IPS-18c (cell line): Measurements from ENCODE around the gene LRRFIP1.

Experiments used
- H3K4me3 ChIP-seq: 2 replicates; pipeline ENCODE4 v1.7.0; 2013; ENCODE audit warnings: low read depth, mild to moderate bottlenecking, low read length, moderate library complexity; ENCODE audit not compliant: insufficient read depth
- H3K9me3 ChIP-seq: one replicate; pipeline ENCODE4 v1.6.1; 2013; ENCODE audit warnings: mild to moderate bottlenecking, low read length, moderate library complexity; ENCODE audit not compliant: control insufficient read depth, insufficient read depth

LRRFIP1 gene

GRCh38 chr2:237612527-237613357 lies 14.6 kb upstream of the LRRFIP1 start:
- Histone ChIP-seq H3K4me3 (no peak overlapping the region), H3K9me3 (peaks cover under 1% of the 10 kb centered on the region)

- Histone ChIP-seq H3K9me3 (no peaks in the 10 kb centered on the region), H3K4me3 (no peak overlapping the region)
Observed at GRCh38 chr2:237613679-237614078, 13.7 kb upstream of the LRRFIP1 start.

- H3K4me3 ChIP-seq = no peak overlapping the region
- no peaks in the 10 kb centered on the region for H3K9me3 ChIP-seq
Observed at GRCh38 chr2:237614151-237614720, 13.2 kb upstream of the LRRFIP1 start.

GRCh38 chr2:237615631-237616249 lies 11.6 kb upstream of the LRRFIP1 start:
- H3K4me3 ChIP-seq = no peak overlapping the region
- H3K9me3 ChIP-seq = no peaks in the 10 kb centered on the region

GRCh38 chr2:237616373-237616733 lies 11.0 kb upstream of the LRRFIP1 start:
- Histone ChIP-seq H3K4me3 (no peak overlapping the region), H3K9me3 (no peaks in the 10 kb centered on the region)

- H3K9me3 ChIP-seq = no peaks in the 10 kb centered on the region
Observed at GRCh38 chr2:237616734-237617586, 10.4 kb upstream of the LRRFIP1 start.

GRCh38 chr2:237617587-237617982 lies 9.8 kb upstream of the LRRFIP1 start:
- Histone ChIP-seq H3K4me3 (no peak overlapping the region), H3K9me3 (no peaks in the 10 kb centered on the region)

More at GRCh38 chr2:237616734-237617586, 10.4 kb upstream of the LRRFIP1 start:
- H3K4me3 ChIP-seq = no peak overlapping the region

- Histone ChIP-seq H3K4me3 (no peak overlapping the region), H3K9me3 (no peaks in the 10 kb centered on the region)
Observed at GRCh38 chr2:237618449-237618848, 8.9 kb upstream of the LRRFIP1 start.

- no peak overlapping the region for H3K4me3 ChIP-seq
- peaks cover 2% of the 10 kb centered on the region for H3K9me3 ChIP-seq
Observed at GRCh38 chr2:237623428-237624403, 3.7 kb upstream of the LRRFIP1 start.

GRCh38 chr2:237624565-237624964 lies 2.8 kb upstream of the LRRFIP1 start:
- no peak overlapping the region for H3K4me3 ChIP-seq
- peaks cover 2% of the 10 kb centered on the region for H3K9me3 ChIP-seq

- Histone ChIP-seq H3K4me3 (no peak overlapping the region), H3K9me3 (peaks cover 2% of the 10 kb centered on the region)
Observed at GRCh38 chr2:237625216-237625705, 2.1 kb upstream of the LRRFIP1 start.

- Histone ChIP-seq H3K4me3 (no peak overlapping the region), H3K9me3 (peaks cover 2% of the 10 kb centered on the region)
Observed at GRCh38 chr2:237625777-237626176, 1.6 kb upstream of the LRRFIP1 start.

GRCh38 chr2:237626813-237627440 lies 460 bp upstream of the LRRFIP1 start:
- peak overlapping the region; percentile 57 for H3K4me3 ChIP-seq
- H3K9me3 ChIP-seq = peaks cover 2% of the 10 kb centered on the region

GRCh38 chr2:237628247-237629187 lies 1.1 kb downstream of the LRRFIP1 start:
- Histone ChIP-seq H3K4me3 (peak overlapping the region; percentile 42), H3K9me3 (peaks cover 2% of the 10 kb centered on the region)

- Histone ChIP-seq H3K9me3 (peaks cover 2% of the 10 kb centered on the region), H3K4me3 (no peak overlapping the region)
Observed at GRCh38 chr2:237629188-237629534, 1.8 kb downstream of the LRRFIP1 start.
